Measurements from ENCODE around the gene C19orf67.
"Not testable (repeated sequence)": the region's sequence is repeated elsewhere in the genome, so short reads cannot be mapped to it uniquely, and the experiment has no call there.

Gene C19orf67

GRCh38 chr19:14059093-14059480 lies 26.5 kb downstream of the C19orf67 start:
- DNase-seq (ENCODE audit: insufficient read length, low spot score), result peak; percentile 62
- FAIRE-seq, result no peak

- FAIRE-seq (no peak), DNase-seq (ENCODE audit: insufficient read length, low spot score) (no peak)
Measured at GRCh38 chr19:14058182-14059092, 27.1 kb downstream of the C19orf67 start.

- no peak for FAIRE-seq
- DNase-seq (ENCODE audit: insufficient read length, low spot score), result no peak
Measured at GRCh38 chr19:14056741-14057356, 28.7 kb downstream of the C19orf67 start.

GRCh38 chr19:14056069-14056666 lies 29.4 kb downstream of the C19orf67 start:
- FAIRE-seq (no peak), DNase-seq (ENCODE audit: insufficient read length, low spot score) (no peak)

- no peak for DNase-seq (ENCODE audit: insufficient read length, low spot score)
- no peak for FAIRE-seq
Measured at GRCh38 chr19:14055396-14055795, 30.2 kb downstream of the C19orf67 start.

GRCh38 chr19:14054721-14055120 lies 30.9 kb downstream of the C19orf67 start:
- FAIRE-seq (no peak), DNase-seq (ENCODE audit: insufficient read length, low spot score) (no peak)

GRCh38 chr19:14054099-14054498 lies 31.5 kb downstream of the C19orf67 start:
- FAIRE-seq, result no peak
- DNase-seq (ENCODE audit: insufficient read length, low spot score), result no peak

GRCh38 chr19:14053500-14053899 lies 32.1 kb downstream of the C19orf67 start:
- FAIRE-seq (no peak), DNase-seq (ENCODE audit: insufficient read length, low spot score) (no peak)

- FAIRE-seq (no peak), DNase-seq (ENCODE audit: insufficient read length, low spot score) (no peak)
Measured at GRCh38 chr19:14053032-14053431, 32.6 kb downstream of the C19orf67 start.

- FAIRE-seq (no peak), DNase-seq (ENCODE audit: insufficient read length, low spot score) (no peak)
Measured at GRCh38 chr19:14052470-14052869, 33.1 kb downstream of the C19orf67 start.

- FAIRE-seq (no peak), DNase-seq (ENCODE audit: insufficient read length, low spot score) (no peak)
Measured at GRCh38 chr19:14051980-14052379, 33.6 kb downstream of the C19orf67 start.

- DNase-seq (ENCODE audit: insufficient read length, low spot score); FAIRE-seq: not testable (repeated sequence)
Measured at GRCh38 chr19:14050961-14051360, 34.6 kb downstream of the C19orf67 start.

- no peak for DNase-seq (ENCODE audit: insufficient read length, low spot score)
- FAIRE-seq, result no peak
Measured at GRCh38 chr19:14050512-14050911, 35.1 kb downstream of the C19orf67 start.

GRCh38 chr19:14048443-14049153 lies 37.0 kb downstream of the C19orf67 start:
- FAIRE-seq, result peak; percentile 53

GRCh38 chr19:14047866-14048265 lies 37.7 kb downstream of the C19orf67 start:
- not testable (repeated sequence) for DNase-seq (ENCODE audit: insufficient read length, low spot score); FAIRE-seq

More at GRCh38 chr19:14048443-14049153, 37.0 kb downstream of the C19orf67 start:
- peak; percentile 75 for DNase-seq (ENCODE audit: insufficient read length, low spot score)

- peak; percentile 93 for FAIRE-seq
- not testable (repeated sequence) for DNase-seq (ENCODE audit: insufficient read length, low spot score)
Measured at GRCh38 chr19:14042659-14043608, 42.6 kb downstream of the C19orf67 start.

GRCh38 chr19:14039181-14039580 lies 46.4 kb downstream of the C19orf67 start:
- DNase-seq (ENCODE audit: insufficient read length, low spot score) (no peak), FAIRE-seq (no peak)

GRCh38 chr19:14035706-14036105 lies 49.9 kb downstream of the C19orf67 start:
- no peak for FAIRE-seq
- no peak for DNase-seq (ENCODE audit: insufficient read length, low spot score)

- FAIRE-seq; DNase-seq (ENCODE audit: insufficient read length, low spot score): not testable (repeated sequence)
Measured at GRCh38 chr19:14035159-14035558, 50.4 kb downstream of the C19orf67 start.

GRCh38 chr19:14033946-14034345 lies 51.6 kb downstream of the C19orf67 start:
- FAIRE-seq (no peak), DNase-seq (ENCODE audit: insufficient read length, low spot score) (no peak)

Measured in GM19239 (cell line).